CD4-positive, alpha-beta T cell treated with Interleukin-6 for 4 hours (primary cell): ENCODE measurements around the gene FXYD1.
A peak's percentile ranks its signal among the peaks of the same experiment; 100 is the strongest.

Experiments used
- DNase-seq: peaks from one replicate; pipeline ENCODE4 v3.0.0-alpha.2; 2020; ENCODE audit warnings: mixed read lengths

Gene FXYD1

DNA sequence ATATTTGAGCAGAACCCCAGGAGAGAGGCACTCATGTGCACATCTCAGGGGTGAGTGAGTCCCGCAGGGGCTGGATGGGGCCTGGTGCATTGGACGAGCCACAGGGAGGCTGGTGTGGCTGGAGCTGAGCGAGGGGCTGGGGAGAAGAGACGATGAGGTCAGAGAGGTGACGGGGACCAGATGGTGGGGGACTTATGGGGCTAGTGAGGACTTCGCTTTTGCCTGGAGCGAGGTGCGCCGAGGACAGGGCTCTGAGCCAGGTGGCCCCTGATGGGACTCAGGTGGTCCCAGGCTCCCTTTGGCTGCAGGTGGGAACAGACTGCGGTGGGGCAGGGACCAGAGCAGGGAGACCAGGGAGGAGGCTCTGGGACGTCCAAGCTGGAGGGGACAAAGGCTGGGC, 29.9 kb upstream of the FXYD1 start:
- DNase-seq, result no peak

DNA sequence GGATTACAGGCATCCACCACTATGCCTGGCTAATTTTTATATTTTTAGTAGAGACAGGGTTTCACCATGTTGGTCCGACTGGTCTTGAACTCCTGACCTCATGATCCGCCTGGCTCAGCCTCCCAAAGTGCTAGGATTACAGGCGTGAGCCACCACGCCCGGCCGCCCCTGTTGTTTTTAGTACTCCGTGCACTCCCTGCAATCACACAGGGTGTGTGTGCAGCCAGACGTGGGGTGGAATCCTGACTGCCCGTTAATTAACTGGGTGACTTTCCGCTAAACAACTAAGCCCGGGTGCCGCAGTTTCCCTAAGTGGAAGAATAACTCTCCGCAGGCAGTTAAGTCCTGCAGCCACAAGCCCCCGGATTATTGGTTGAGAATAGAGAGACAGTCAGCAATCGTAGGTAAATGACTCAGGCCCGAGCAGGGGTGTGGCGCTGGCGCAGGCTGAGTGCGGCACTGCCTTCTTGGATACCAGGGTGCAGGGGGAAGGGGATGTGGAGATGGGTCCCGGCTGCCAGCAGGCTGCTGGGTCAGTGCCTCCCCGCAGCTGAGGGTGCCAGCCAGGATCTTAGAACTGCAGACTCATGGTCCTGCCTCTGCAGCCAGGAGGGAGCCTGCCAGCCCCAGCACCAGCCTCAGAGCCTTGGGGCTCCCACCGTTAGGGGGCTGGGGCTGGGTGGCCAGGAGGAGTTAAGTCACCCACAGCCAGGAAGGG, 29.1 kb upstream of the FXYD1 start:
- DNase-seq, result no peak

DNA sequence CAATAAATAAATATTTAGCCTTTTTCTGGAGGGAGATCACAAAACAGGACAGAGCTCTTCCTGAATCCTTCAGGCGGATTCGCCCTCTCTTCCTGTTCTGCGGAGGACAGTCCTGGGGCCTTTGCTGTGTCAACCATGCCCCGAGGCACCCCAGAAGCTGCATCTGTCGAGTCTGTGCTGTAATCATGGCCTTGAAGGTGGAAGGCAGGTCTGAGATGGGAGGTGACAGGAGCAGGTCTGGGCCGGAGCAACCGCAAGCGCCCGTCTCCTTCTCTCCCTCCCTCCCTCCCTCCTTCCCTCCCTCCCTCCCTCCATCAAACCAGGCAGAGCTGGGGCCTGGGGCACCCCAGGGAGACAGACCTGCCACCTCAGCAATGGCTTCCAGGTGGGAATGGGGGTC, 27.6 kb upstream of the FXYD1 start:
- no peak for DNase-seq

DNA sequence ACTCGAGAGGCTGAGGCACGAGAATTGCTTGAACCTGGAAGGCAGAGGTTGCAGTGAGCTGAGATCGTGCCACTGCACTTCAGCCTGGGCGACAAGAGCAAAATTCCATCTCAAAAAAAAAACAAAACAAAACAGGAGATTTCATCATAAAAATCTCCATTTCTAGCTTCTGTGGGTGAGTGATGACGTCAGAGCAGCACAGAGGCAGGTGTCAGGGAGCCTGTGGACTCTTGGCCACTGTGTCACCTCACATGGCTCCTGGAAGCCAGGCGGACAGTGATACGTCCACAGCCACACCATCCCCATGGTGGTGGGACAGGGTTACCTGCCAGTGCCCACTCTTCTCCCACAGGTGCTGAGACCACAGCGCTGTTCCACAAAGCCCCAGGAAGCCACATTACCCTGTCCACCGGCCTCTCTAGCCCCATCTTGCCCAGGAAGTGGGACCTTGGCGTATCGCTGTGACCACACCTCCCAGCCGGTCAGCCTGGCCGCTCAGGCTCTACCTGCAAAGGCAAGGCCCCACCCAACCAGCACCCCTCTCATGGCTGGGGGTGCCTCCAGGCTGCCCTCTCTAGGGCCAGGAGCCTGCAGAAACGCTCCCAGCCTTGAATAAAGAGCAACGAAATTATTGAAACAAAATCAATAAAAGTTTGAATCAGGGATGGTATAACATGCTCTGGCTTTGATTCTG, 25.5 kb upstream of the FXYD1 start:
- no peak for DNase-seq

DNA sequence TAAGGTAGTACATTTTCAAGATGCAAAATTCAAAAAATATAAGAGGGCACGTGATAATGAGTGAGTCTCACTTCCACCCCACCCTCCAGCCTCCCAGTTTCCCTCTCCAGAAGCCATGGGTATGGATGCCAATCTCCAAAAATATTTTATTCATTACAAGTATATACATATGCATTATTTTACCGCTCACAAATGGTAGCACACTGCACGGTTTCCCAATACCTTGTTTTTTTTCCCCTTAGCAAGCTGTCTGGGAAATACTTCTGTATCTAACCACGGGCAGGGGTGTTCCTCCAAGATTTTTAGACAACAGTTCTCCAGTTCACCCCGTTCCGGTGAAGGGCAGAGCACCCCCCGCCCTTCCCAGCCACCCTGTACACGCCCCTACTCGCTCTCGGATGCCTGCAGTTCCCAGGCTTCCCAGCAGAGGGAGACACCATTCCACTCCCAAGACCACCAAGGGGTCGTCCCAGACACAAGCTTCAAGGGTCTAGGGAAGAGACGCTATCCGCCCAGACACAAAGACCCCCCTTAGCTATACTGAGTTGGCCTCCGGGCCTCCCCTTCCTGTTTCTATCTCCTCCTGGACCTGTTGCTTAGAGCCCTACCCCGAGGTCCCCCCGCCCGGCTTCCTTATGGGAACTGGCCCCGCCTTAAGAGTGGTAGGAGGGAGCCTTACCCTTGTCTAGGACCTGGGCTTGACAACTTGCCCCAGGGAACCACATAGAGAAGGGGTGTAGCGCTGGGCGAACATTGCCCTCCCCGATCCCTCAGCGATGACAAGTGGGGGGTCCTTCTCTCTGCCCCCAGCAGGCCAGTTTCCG, 24.1 kb upstream of the FXYD1 start:
- peak; percentile 74 for DNase-seq

DNA sequence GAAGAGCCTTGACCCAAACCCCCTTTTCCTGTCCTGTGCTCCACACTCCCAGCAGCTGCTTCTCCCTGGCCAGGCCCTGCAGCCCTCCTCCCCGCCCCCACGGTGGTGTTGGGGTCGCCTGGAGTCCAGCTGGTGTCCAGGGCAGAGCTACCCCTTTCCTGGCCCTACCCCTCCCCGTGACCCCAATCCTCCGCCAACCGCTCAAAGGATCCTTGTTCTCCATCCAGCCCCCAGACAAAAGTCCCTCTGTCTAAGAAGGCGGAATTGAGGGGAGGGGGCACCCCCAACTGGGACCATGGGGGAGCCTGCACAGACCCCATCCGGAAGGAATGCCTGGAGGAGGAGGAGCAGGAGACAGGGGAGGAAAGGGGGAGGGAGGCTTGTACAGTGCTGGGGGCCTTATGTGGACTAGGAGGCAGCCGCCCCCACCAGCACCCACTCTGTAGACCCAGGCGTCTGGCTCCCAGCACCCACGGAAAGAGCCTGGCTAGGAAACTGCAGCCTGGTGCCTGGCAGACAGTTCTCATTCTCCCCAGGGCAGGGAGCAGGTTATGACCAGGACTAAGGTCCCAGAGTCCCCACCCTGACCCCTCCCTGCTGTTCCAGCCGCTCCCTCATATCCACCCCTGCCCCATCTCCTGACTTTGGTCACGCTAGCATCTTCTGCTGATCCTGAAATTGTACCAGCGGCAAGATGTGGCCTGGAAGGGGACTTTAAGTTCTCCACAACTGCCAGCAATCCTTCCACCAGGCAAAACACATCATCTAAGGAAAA, 23.3 kb upstream of the FXYD1 start, which contains the start of gene FXYD3:
FXYD3 (plus strand) TSS at position 647 of the 775 bp plus-strand sequence. CDS start 3,554 bp downstream, outside the sequence.
- no peak for DNase-seq

DNA sequence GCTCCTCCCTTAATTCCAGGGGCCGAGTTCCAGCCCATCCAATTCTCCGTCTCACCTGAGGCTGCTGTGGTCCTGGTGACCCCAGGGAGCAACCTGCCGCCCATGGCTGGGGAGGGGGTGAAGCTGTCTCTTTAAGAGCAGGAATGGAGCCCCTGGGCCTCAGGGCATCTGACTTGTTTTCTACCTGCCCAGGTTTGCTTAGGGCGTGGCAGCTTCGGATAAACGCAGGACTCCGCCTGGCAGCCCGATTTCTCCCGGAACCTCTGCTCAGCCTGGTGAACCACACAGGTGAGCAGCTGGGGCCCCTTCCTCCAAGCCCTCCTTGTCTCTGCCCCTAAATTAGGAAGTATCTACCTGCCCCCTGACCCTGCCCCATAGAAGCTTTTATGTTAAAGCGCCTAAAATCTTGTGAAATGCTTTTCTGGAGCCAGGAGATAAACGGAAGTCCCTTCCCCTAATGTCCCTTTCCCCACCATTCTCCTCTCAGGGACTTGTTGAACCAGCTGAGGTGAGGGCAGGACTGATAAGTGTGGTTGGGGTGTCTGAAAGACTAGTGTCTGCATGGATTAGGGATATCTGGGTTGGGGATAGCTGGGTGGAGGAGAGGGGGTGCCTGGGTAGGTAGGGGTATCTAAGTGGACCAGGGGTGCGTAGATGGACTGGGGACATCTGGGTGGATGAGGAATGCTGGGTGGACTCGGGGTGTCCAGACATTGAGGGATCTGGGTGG, 22.4 kb upstream of the FXYD1 start:
- no peak for DNase-seq

DNA sequence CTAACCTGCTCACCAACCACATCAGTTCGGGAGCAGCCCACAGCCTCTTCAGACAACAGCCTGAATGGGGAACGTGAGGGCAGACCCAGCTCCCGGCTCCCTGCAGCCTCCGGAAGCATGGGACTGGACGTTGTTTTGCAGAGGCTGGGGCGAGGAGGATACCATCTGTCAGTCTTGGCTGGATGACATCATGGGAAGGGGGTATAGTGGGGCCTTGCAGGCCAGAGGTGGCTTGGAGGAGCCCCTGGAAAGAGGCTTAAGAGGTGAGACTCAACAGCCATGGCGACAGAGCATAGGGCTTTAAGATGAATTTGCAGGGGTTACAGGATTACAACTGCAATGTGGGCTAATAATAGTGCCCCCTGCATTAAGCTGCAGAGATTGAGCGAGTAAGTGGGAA, 21.5 kb upstream of the FXYD1 start:
- no peak for DNase-seq

DNA sequence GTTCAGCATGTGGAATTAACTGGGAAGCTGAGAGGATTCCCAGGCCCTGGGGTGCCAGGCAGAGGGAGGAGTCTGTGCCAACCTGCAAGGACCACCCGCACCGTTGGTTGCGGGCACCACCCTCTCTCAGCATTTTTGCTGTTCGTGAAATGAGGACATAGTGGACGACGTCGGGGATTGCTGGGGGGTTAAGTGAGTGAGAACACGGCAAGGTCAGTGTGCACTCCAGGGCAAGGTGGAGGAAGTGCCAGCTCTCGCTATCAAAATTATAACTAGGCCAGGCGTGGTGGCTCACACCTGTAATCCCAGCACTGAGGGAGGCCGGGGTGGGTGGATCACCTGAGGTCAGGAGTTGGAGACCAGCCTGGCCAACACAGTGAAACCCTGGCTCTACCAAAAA, 20.8 kb upstream of the FXYD1 start:
- no peak for DNase-seq

DNA sequence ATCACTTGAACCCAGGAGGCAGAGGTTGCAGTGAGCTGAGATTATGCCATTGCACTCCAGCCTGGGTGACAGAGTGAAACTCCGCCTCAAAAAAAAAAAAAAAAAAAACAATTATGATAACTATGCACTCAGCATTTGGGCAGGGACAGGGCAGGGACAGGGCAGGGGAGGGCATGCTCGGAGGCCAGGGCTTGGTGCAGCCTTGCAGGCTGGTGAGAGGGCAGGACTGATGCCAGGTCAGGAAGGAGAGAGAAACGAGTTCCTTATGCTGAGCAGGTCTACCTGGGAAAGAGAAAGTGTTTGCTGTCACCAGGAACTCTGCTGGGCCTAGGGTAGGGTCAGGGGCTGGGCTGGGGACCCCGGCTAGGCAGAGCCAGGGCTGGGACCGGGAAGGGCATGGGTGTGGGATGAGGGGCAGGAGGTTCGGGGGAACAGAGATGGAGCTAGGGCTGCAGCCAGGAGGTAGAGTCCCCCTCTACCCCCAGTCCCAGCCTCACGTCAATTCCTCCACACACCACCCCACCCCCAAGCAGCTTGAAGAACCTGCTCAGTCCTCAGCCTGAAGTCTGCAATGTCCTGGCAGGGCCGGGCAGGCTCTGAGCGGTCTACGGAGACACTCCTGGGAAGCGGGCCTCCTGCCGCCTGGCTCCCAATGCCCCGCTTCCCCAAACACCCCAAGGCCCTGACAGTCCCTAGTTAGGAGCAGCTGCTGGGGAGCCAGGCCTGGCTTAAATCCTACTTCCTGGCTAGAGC, 20.2 kb upstream of the FXYD1 start:
- no peak for DNase-seq

DNA sequence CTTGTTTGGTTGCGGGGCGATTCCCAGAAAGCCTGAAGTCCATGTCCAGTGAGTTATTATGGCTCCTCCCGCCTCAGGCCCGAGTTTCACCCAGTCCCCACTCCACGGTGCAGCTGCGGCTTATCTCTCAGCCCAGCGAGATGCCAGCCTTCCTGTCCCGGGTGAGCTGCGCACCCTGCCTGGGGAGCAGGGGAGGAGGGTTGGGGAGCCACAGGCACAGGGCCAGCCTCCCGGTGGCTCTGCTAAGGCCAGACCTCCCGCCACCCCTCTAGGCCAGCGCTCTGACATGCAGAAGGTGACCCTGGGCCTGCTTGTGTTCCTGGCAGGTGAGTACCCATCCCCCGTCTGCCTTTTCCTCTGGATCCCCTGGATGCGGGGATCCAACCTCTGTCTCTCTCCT, 19.5 kb upstream of the FXYD1 start:
- DNase-seq, result no peak

DNA sequence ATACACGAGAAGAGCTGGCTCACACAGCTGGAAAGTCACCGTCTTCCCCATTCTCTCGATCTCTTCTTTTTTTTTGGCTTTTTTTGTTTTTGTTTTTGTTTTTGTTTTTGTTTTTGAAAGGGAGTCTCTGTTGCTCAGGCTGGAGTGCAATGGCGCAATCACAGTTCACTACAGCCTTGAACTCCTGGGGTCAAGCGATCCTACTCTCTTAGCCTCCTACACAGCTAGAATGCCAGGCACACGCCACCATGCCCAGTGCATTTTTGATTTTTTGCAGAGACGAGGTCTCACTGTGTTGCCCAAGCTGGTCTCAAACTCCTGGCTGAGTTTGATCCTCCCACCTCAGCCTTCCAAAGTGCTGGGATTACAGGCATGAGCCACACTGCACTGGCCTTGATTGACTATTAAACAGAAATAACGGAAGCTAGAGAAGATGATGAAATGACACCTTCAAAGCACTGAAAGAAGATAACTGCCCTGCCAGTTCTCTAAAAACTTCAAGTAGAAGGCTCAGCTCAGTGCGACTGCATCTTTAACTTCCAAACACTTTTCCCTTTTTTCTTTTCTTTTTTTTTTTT, 19.0 kb upstream of the FXYD1 start:
- DNase-seq, result no peak

DNA sequence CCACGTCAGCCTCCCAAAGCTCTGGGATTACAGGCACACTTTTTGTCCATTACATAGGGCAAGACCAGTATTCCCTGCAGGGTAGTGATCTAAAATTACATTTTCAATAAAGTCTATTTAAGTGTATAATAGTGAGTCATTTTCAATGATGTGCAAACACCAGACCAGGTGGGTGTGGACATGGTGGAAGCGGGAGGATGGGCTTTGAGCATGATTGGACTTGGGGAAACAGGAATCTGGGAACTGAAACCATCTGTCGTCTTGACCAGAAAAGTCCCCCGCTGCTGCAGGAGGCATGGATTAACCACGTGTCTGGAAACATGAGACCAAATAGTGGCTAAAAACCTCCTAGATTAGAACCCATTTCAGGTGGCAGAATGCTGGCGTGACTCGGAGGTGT, 18.1 kb upstream of the FXYD1 start:
- DNase-seq, result no peak

DNA sequence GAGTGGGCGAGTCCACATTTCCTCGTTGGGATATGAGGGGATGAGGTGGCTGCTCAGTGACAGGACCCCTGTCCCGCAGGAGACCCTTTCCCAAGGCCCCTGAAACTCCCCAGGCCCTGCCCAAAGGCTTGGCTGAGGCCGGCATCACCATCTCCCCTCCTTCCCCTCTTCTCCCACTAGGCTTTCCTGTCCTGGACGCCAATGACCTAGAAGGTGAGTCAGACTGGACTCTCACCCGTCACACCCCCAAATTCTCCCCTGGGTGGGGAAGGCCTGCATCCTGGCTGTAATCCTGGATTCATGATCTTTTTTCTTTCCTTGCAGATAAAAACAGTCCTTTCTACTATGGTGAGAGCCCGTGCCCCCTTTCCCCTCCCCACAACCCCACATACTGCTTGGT, 17.7 kb upstream of the FXYD1 start:
- no peak for DNase-seq

DNA sequence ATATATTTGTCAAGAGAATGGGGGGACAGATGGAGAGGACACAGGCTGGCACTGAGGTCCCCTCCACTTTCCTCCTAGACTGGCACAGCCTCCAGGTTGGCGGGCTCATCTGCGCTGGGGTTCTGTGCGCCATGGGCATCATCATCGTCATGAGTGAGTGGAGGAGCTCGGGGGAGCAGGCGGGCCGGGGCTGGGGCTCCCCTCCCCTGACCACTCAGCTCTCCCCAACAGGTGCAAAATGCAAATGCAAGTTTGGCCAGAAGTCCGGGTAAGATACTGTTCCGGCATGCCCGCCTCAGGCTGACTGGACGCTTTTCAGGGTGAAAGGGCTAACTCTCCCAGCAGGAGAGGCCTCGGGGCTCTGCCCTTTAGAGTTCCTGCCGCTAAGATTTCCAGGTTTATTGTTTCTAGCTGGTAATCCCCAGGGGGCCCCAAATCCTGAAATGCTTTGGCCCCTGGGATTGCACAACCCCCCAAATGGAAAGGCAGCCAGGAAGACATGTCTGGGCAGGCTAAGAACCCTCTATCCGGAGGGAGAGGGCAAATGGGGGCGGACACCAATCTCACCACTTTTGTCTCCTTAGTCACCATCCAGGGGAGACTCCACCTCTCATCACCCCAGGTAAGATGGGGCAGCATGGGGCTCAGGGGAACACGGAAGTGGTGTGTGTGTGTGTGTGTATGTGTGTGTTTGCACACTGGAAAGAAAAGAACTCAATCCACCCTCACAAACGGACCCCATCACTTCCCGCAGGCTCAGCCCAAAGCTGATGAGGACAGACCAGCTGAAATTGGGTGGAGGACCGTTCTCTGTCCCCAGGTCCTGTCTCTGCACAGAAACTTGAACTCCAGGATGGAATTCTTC, 15.7 kb upstream of the FXYD1 start:
- DNase-seq, result no peak

DNA sequence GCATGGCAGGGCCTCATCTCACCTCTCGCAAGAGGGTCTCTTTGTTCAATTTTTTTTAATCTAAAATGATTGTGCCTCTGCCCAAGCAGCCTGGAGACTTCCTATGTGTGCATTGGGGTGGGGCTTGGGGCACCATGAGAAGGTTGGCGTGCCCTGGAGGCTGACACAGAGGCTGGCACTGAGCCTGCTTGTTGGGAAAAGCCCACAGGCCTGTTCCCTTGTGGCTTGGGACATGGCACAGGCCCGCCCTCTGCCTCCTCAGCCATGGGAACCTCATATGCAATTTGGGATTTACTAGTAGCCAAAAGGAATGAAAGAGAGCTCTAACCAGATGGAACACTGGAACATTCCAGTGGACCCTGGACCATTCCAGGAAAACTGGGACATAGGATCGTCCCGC, 15.1 kb upstream of the FXYD1 start:
- DNase-seq, result no peak

DNA sequence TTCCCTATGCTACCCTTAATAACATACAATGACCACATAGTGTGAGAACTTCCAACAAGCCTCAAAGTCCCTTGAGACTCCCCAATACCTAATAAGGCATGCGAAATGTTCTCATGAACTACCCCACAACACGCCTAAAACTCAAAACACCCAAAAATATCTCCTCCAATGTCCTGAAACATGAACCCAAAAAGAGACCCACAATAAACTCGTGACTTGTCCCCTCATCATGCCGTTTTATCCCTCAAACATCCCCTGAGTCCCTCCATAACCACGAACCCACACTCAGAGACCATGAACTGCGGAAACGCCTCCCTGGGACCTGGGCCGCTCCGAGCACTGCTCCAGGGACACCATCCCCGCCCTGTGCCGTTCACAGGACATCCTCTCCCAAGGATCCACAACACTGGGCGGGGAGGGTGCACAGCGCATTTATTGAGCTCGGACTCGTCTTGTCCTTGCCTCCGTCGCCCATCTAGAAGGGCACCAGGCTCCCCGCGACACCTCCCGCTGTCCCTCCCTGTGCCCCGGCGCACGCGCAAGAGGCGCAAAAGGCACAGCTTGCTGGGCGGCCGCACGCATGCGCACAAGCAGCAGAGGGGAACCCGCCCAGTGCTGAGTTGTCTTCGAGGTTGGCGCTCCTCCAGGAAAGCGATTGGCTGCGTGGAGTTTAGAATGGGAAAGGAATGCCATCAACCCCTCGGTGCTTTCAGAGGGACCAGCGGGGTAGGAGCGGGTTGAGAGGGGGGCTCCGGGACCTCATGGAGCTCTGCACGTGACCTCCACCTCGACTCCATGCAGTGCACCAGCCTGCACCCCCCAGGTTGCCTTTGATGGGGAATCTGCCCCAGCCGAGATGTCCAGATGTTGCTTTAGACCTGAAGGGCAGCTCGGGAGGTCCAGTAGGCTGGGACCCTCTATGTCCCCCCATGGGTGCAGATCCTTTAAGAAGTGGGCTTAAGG, 14.2 kb upstream of the FXYD1 start:
- peak; percentile 90 for DNase-seq

DNA sequence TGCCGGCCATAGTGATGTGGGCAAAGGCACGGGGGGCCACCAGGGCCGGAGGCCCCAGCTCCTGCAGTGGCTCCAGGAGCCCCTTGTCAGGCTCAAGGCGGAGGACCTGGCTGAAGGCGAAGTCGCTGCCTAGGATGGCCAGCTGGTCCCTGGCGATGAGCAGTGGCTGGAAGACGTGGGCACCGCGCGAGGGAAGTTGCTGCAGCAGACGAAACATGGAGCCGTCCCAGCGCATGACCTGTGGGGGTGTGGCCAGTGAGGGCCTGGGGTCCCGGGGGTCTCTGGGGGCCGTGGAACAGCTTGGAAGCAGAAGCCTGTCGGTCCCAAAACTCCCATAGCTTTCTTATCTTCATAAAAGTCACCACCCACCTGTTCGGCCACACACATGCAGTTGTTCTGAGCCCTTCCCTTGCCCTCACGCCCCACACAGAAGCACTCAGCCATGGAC, 13.3 kb upstream of the FXYD1 start:
- no peak for DNase-seq
